ENCODE data around the gene CNOT3. TPM values are rescaled to one million over a fixed set of nuclear protein-coding genes. Genes with fewer than 3 reads are reported as not detected.

CNOT3 gene
- total RNA-seq, 1 donor from 2014 or later = 6.3 TPM

DNA sequence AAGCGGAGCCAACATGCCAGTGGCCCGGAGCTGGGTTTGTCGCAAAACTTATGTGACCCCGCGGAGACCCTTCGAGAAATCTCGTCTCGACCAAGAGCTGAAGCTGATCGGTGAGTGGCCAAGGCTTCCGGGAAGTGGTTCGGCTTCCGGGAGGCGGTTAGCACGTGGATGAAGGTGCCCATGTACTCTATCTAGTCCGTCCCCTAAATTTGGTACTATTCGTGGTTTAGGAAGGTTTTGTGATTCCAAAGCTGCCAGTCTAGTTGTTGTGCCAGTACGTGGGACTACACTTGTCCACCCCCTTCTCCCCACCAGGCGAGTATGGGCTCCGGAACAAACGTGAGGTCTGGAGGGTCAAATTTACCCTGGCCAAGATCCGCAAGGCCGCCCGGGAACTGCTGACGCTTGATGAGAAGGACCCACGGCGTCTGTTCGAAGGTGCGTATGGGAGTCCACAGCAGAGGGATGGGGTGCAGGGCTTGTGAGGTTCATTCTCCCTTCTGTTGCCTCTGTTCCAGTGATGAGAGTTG, 63.7 kb downstream of the CNOT3 start:
- peak overlapping the region; percentile 96 to 98 (median 96) for H3K9ac ChIP-seq (ENCODE audit: low read depth in 1 of 3, low read length in 3 of 3)
- H3K36me3 ChIP-seq (ENCODE audit: control insufficient read depth in 3 of 3, insufficient read depth in 3 of 3, low read length in 3 of 3) = peaks cover 29 to 41% (median 38%) of the 10 kb centered on the region in 3 donors
- H3K4me1 ChIP-seq (ENCODE audit: control insufficient read depth in 3 of 3, insufficient read depth in 3 of 3, low read length in 3 of 3) = peaks cover 43 to 52% (median 45%) of the 10 kb centered on the region in 3 donors
- H3K27me3 ChIP-seq (ENCODE audit: control insufficient read depth in 3 of 3, insufficient read depth in 3 of 3, low read length in 3 of 3) = no peaks in the 10 kb centered on the region
- peak overlapping the region; percentile 90 to 98 (median 94) for H3K4me3 ChIP-seq (ENCODE audit: low read length in 3 of 3)
- H3K27ac ChIP-seq (ENCODE audit: low read depth, low read length) = peak overlapping the region; percentile 95
- no peaks in the 10 kb centered on the region for H3K9me3 ChIP-seq (ENCODE audit: control insufficient read depth in 3 of 3, low read length in 3 of 3)

DNA sequence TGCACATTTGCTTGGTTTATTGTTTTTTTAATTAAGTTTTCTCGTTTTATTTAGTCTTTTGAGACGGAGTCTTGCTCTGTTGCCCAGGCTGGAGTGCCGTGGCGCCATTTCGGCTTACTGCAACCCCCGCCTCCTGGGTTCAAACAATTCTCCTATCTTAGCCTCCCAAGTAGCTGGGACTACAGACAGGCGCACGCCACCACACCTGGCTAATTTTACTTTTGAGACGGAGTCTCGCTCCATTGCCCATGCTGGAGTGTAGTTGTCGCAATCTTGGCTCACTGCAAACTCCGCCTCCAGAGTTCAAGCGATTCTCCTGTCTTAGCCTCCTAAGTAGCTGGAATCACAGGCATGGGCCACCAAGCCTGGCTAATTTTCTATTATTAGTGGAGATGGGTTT, 64.4 kb downstream of the CNOT3 start:
- Histone ChIP-seq H3K27ac (ENCODE audit: low read depth, low read length) (peak overlapping the region; percentile 95), H3K9ac (ENCODE audit: low read depth in 1 of 3, low read length in 3 of 3) (peak overlapping the region; percentile 96 to 98 (median 96)), H3K4me1 (ENCODE audit: control insufficient read depth in 3 of 3, insufficient read depth in 3 of 3, low read length in 3 of 3) (peaks cover 50 to 59% (median 52%) of the 10 kb centered on the region in 3 donors), H3K36me3 (ENCODE audit: control insufficient read depth in 3 of 3, insufficient read depth in 3 of 3, low read length in 3 of 3) (peaks cover 36 to 49% (median 45%) of the 10 kb centered on the region in 3 donors), H3K4me3 (ENCODE audit: low read length in 3 of 3) (peak overlapping the region; percentile 90 to 98 (median 94)), H3K9me3 (ENCODE audit: control insufficient read depth in 3 of 3, low read length in 3 of 3) (no peaks in the 10 kb centered on the region), H3K27me3 (ENCODE audit: control insufficient read depth in 3 of 3, insufficient read depth in 3 of 3, low read length in 3 of 3) (no peaks in the 10 kb centered on the region)

DNA sequence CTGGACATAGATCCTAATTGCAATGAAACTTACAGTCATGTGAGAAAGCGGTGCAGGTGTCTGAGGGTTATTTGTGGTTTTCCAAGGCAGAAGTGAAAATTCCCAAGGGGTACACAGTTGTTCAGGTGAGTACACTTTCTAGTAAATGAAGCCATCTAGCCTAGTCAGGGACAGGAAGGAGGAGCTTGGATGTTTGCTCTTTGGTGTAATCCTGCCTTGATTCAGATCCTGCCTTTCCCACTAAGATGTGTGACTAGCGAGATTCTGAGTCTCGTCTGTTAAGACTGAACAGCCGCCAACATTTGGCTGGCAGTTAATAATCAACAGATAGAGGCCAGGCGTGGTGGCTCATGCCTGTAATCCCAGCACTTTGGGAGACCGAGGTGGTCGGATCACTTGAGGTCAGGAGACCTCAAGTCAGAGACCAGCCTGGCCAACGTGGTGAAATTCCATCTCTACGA, 65.6 kb downstream of the CNOT3 start:
- no peak overlapping the region for H3K4me3 ChIP-seq (ENCODE audit: low read length in 3 of 3)
- H3K4me1 ChIP-seq (ENCODE audit: control insufficient read depth in 3 of 3, insufficient read depth in 3 of 3, low read length in 3 of 3) = peaks cover 58 to 71% (median 64%) of the 10 kb centered on the region in 3 donors
- no peaks in the 10 kb centered on the region for H3K9me3 ChIP-seq (ENCODE audit: control insufficient read depth in 3 of 3, low read length in 3 of 3)
- H3K27ac ChIP-seq (ENCODE audit: low read depth, low read length) = peak overlapping the region; percentile 10
- no peaks in the 10 kb centered on the region for H3K27me3 ChIP-seq (ENCODE audit: control insufficient read depth in 3 of 3, insufficient read depth in 3 of 3, low read length in 3 of 3)
- H3K36me3 ChIP-seq (ENCODE audit: control insufficient read depth in 3 of 3, insufficient read depth in 3 of 3, low read length in 3 of 3) = peaks cover 45 to 60% (median 52%) of the 10 kb centered on the region in 3 donors
- peak overlapping the region; percentile 4 to 37 (median 28) for H3K9ac ChIP-seq (ENCODE audit: low read depth in 1 of 3, low read length in 3 of 3)

DNA sequence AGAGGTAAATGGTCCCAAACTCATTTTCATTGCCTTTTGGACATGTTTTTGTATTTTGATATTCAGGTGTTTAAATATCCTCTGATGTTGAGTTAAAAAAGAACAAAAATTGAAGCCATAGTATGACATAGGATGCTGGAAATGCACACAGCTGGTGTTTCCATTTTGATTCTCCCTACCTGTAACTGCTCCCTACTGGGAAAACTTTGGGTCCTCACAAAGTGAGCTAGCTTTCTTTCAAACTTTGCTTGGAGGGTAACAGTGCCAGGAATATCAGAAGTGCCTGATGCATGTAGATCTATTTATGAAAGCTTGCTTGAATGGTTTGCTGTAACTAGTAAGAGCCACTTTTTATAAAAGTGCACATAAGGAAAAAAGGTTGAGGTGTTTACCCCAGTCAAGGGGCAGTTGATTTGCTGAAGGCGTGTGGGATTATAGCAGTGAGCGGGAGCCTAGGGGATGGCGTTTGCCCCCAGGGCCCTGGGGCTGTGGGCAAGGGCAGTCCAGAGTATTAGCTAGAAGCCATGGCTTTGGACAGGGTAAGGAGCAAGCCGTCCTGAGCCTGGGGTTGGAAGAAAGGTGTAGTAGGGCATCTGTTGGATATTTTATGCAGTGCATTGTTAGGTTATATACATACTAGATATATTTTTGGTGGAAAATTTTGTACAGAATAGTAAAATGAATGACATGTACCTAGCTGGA, 67.4 kb downstream of the CNOT3 start:
- H3K27ac ChIP-seq (ENCODE audit: low read depth, low read length) = no peak overlapping the region
- peaks cover 47 to 64% (median 52%) of the 10 kb centered on the region in 3 donors for H3K36me3 ChIP-seq (ENCODE audit: control insufficient read depth in 3 of 3, insufficient read depth in 3 of 3, low read length in 3 of 3)
- no peaks in the 10 kb centered on the region for H3K27me3 ChIP-seq (ENCODE audit: control insufficient read depth in 3 of 3, insufficient read depth in 3 of 3, low read length in 3 of 3)
- no peaks in the 10 kb centered on the region for H3K9me3 ChIP-seq (ENCODE audit: control insufficient read depth in 3 of 3, low read length in 3 of 3)
- H3K4me1 ChIP-seq (ENCODE audit: control insufficient read depth in 3 of 3, insufficient read depth in 3 of 3, low read length in 3 of 3) = peaks cover 75 to 89% (median 81%) of the 10 kb centered on the region in 3 donors
- H3K9ac ChIP-seq (ENCODE audit: low read depth in 1 of 3, low read length in 3 of 3) = peak overlapping the region in 1 of 3 donors; percentile 33
- no peak overlapping the region for H3K4me3 ChIP-seq (ENCODE audit: low read length in 3 of 3)

Other genes with a start within 250 kb of the CNOT3 start
- gene CACNG7, start 228.5 kb upstream of the CNOT3 start, total RNA-seq = not detected
- under 0.01 TPM for gene CACNG8, start 174.8 kb upstream of the CNOT3 start, total RNA-seq
- 17.7 TPM for gene CACNG6, start 146.1 kb upstream of the CNOT3 start, total RNA-seq
- not detected for gene VSTM1, start 73.9 kb upstream of the CNOT3 start, total RNA-seq
- gene TARM1, start 56.4 kb upstream of the CNOT3 start, total RNA-seq = not detected
- 0.52 TPM for gene OSCAR, start 37.0 kb upstream of the CNOT3 start, total RNA-seq
- gene NDUFA3, start 34.9 kb upstream of the CNOT3 start, total RNA-seq = 7.8 TPM
- 12.0 TPM for gene TFPT, start 22.1 kb upstream of the CNOT3 start, total RNA-seq
- 34.4 TPM for gene PRPF31, start 22.0 kb upstream of the CNOT3 start, total RNA-seq
- 7.8 TPM for gene LENG1, start 22.0 kb downstream of the CNOT3 start, total RNA-seq
- 1.0 TPM for gene TMC4, start 35.4 kb downstream of the CNOT3 start, total RNA-seq
- 8.9 TPM for gene MBOAT7, start 51.8 kb downstream of the CNOT3 start, total RNA-seq
- 29.7 TPM for gene TSEN34, start 53.5 kb downstream of the CNOT3 start, total RNA-seq
- 4,630 TPM for gene RPS9, start 63.1 kb downstream of the CNOT3 start, total RNA-seq
- 4.2 TPM for gene LILRB3, start 85.2 kb downstream of the CNOT3 start, total RNA-seq
- gene LILRA6, start 105.0 kb downstream of the CNOT3 start, total RNA-seq = under 0.01 TPM
- 2.6 TPM for gene LILRB5, start 119.5 kb downstream of the CNOT3 start, total RNA-seq
- 0.52 TPM for gene LILRB2, start 143.3 kb downstream of the CNOT3 start, total RNA-seq
- gene LILRA5, start 175.4 kb downstream of the CNOT3 start, total RNA-seq = 2.6 TPM
- under 0.01 TPM for gene LILRA4, start 201.4 kb downstream of the CNOT3 start, total RNA-seq
- 8.4 TPM for gene LAIR1, start 227.2 kb downstream of the CNOT3 start, total RNA-seq

Data from skeletal muscle tissue (tissue), 4 donors.